IMR-90 (cell line): ENCODE measurements around the gene RNF217. TPM values are rescaled to one million over a fixed set of nuclear protein-coding genes. Genes with fewer than 3 reads are reported as not detected.

Experiments
- ATAC-seq: fragments of 200-7000 bp; cut with Tn5 transposase; 2 replicates; pipeline ENCODE4 v1.9.1; 2020; ENCODE audit warnings: low read depth, mild to moderate bottlenecking, moderate library complexity
- BruUV-seq: library from RNA; stranded (reverse); fragments of 400-500 nt; replicated peaks from 2 replicates; lab custom pipeline; 2021; lab: Mats Ljungman, UMichigan
- CTCF ChIA-PET: fragments of 300-600 bp; formaldehyde crosslinking; extraction: SDS; loops from one replicate; lab custom pipeline; 2021; ENCODE audit warnings: antibody characterized with exemption; lab: Yijun Ruan, JAX
- POLR2A ChIA-PET: fragments of 300-600 bp; sonication (Branson Sonifier 250); formaldehyde crosslinking; loops from one replicate; lab custom pipeline; 2022; ENCODE audit warnings: antibody characterized with exemption; ENCODE audit not compliant: unreplicated experiment; lab: Charles Lee
- DNase-seq: peaks from one replicate; pipeline ENCODE4 v3.0.0; 2013
- H2AFZ ChIP-seq: replicated peaks from 2 replicates; pipeline ENCODE3; 2013; ENCODE audit warnings: low read length, mild to moderate bottlenecking; ENCODE audit not compliant: poor library complexity
- H2AK5ac ChIP-seq: 2 replicates; pipeline ENCODE4 v1.6.1; 2013; ENCODE audit warnings: low read depth, low read length, inconsistent platforms
- H2AK9ac ChIP-seq: replicated peaks from 2 replicates; pipeline ENCODE3; 2013; ENCODE audit warnings: mild to moderate bottlenecking, low read depth, low read length, moderate library complexity; ENCODE audit not compliant: poor library complexity
- H2BK120ac ChIP-seq: 2 replicates; pipeline ENCODE4 v1.6.1; 2013; ENCODE audit warnings: low read depth, low read length, inconsistent platforms
- H2BK15ac ChIP-seq: 3 replicates; pipeline ENCODE4 v1.6.1; 2013; ENCODE audit warnings: low read depth, low read length, inconsistent platforms
- H2BK20ac ChIP-seq: 2 replicates; pipeline ENCODE4 v1.6.1; 2013; ENCODE audit warnings: low read depth, mild to moderate bottlenecking, inconsistent platforms, low read length, moderate library complexity
- H2BK5ac ChIP-seq: 2 replicates; pipeline ENCODE4 v1.6.1; 2013; ENCODE audit warnings: mild to moderate bottlenecking, low read depth, low read length, inconsistent platforms; ENCODE audit not compliant: poor library complexity, severe bottlenecking
- H3K14ac ChIP-seq: replicated peaks from 2 replicates; pipeline ENCODE4 v1.6.1; 2013; ENCODE audit warnings: low read depth, low read length, inconsistent platforms
- H3K18ac ChIP-seq: 2 replicates; pipeline ENCODE4 v1.6.1; 2013; ENCODE audit warnings: low read depth, low read length, control low read depth
- H3K23ac ChIP-seq: 2 replicates; pipeline ENCODE4 v1.6.1; 2013; ENCODE audit warnings: low read depth, low read length, inconsistent platforms
- H3K27ac ChIP-seq: 2 replicates; pipeline ENCODE4 v1.5.1; 2013; ENCODE audit warnings: mild to moderate bottlenecking, control low read depth, low read length; ENCODE audit not compliant: insufficient read depth
- H3K27me3 ChIP-seq: 2 replicates; pipeline ENCODE4 v1.6.1; 2013; ENCODE audit warnings: low read length; ENCODE audit not compliant: control insufficient read depth, insufficient read depth
- H3K36me3 ChIP-seq: 2 replicates; pipeline ENCODE4 v1.6.1; 2013; ENCODE audit warnings: low read length, mixed read lengths; ENCODE audit not compliant: control insufficient read depth, insufficient read depth
- H3K4ac ChIP-seq: 2 replicates; pipeline ENCODE4 v1.6.1; 2013; ENCODE audit warnings: low read depth, low read length, inconsistent platforms
- H3K4me1 ChIP-seq: 2 replicates; pipeline ENCODE4 v1.6.1; 2013; ENCODE audit warnings: low read length, mixed read lengths; ENCODE audit not compliant: control insufficient read depth, insufficient read depth
- H3K4me2 ChIP-seq: 2 replicates; pipeline ENCODE4 v1.6.1; 2013; ENCODE audit warnings: low read depth, mild to moderate bottlenecking, control low read depth, low read length, moderate library complexity
- H3K4me3 ChIP-seq: 2 replicates; pipeline ENCODE4 v1.5.1; 2013; ENCODE audit warnings: low read depth, mild to moderate bottlenecking, control low read depth, low read length, moderate library complexity; ENCODE audit not compliant: insufficient read depth
- H3K56ac ChIP-seq: 2 replicates; pipeline ENCODE4 v1.6.1; 2013; ENCODE audit warnings: low read length, inconsistent platforms; ENCODE audit not compliant: insufficient read depth; ENCODE audit errors: extremely low read depth
- H3K79me1 ChIP-seq, 2 experiments: 2 replicates each; pipeline ENCODE4 v1.6.1; 2013; ENCODE audit warnings: low read length in 2 of 2, inconsistent platforms in 1 of 2, low read depth in 1 of 2
- H3K9ac ChIP-seq: 2 replicates; pipeline ENCODE4 v1.6.1; 2013; ENCODE audit warnings: low read depth, low read length, control low read depth
- H3K9me1 ChIP-seq: 2 replicates; pipeline ENCODE4 v1.6.1; 2013; ENCODE audit warnings: low read length, inconsistent platforms; ENCODE audit not compliant: insufficient read depth
- H3K9me3 ChIP-seq: 2 replicates; pipeline ENCODE4 v1.6.1; 2013; ENCODE audit warnings: low read length; ENCODE audit not compliant: control insufficient read depth, insufficient read depth
- H4K20me1 ChIP-seq: 2 replicates; pipeline ENCODE4 v1.6.1; 2013; ENCODE audit warnings: low read length, inconsistent platforms; ENCODE audit not compliant: insufficient read depth
- H4K5ac ChIP-seq: 2 replicates; pipeline ENCODE4 v1.6.1; 2013; ENCODE audit warnings: mild to moderate bottlenecking, low read depth, low read length, control low read depth
- H4K8ac ChIP-seq, 2 experiments: 2 replicates each; pipeline ENCODE4 v1.6.1; 2013; ENCODE audit warnings: low read depth in 2 of 2, low read length in 2 of 2, control low read depth in 1 of 2, inconsistent platforms in 1 of 2
- H4K91ac ChIP-seq: 2 replicates; pipeline ENCODE4 v1.6.1; 2013; ENCODE audit warnings: low read depth, low read length, inconsistent platforms; ENCODE audit not compliant: insufficient read depth
- BHLHE40 ChIP-seq: fragments of 150-350 bp; IDR thresholded peaks from 2 replicates; pipeline ENCODE4 v1.6.1; 2016; ENCODE audit warnings: mild to moderate bottlenecking, low read depth, low read length
- CHD1 ChIP-seq: IDR thresholded peaks from 2 replicates; pipeline ENCODE4 v1.6.1; 2012; ENCODE audit warnings: low read depth, low read length, improper control_type of control experiment
- ELK1 ChIP-seq: fragments of 150-350 bp; IDR thresholded peaks from 2 replicates; pipeline ENCODE4 v1.6.1; 2016; ENCODE audit warnings: low read depth, mild to moderate bottlenecking, low read length, moderate library complexity, borderline replicate concordance
- FOS ChIP-seq: fragments of 150-350 bp; IDR thresholded peaks from 2 replicates; pipeline ENCODE4 v1.6.1; 2016; ENCODE audit warnings: low read depth, low read length
- MAFK ChIP-seq: IDR thresholded peaks from 2 replicates; pipeline ENCODE4 v1.6.1; 2012; ENCODE audit warnings: low read depth, low read length, improper control_type of control experiment
- MAZ ChIP-seq: IDR thresholded peaks from 2 replicates; pipeline ENCODE4 v1.6.1; 2012; ENCODE audit warnings: low read depth, mild to moderate bottlenecking, low read length, improper control_type of control experiment, moderate library complexity, borderline replicate concordance
- MXI1 ChIP-seq: IDR thresholded peaks from 2 replicates; pipeline ENCODE4 v1.6.1; 2012; ENCODE audit warnings: low read depth, mild to moderate bottlenecking, low read length, moderate library complexity, borderline replicate concordance
- NFE2L2 ChIP-seq: fragments of 150-350 bp; IDR thresholded peaks from 2 replicates; pipeline ENCODE4 v1.6.1; 2016; ENCODE audit warnings: low read depth, mild to moderate bottlenecking, low read length
- POLR2A ChIP-seq: IDR thresholded peaks from 2 replicates; pipeline ENCODE4 v1.6.1; 2012; ENCODE audit warnings: mild to moderate bottlenecking, low read depth, low read length
- RAD21 ChIP-seq: IDR thresholded peaks from 2 replicates; pipeline ENCODE4 v1.6.1; 2012; ENCODE audit warnings: low read length, improper control_type of control experiment
- RCOR1 ChIP-seq: IDR thresholded peaks from 2 replicates; pipeline ENCODE4 v1.6.1; 2012; ENCODE audit warnings: mild to moderate bottlenecking, low read length, improper control_type of control experiment; ENCODE audit not compliant: insufficient replicate concordance
- RFX5 ChIP-seq: IDR thresholded peaks from 2 replicates; pipeline ENCODE4 v1.8.0; 2012; ENCODE audit warnings: low read depth, mild to moderate bottlenecking, low read length, moderate library complexity
- SMC3 ChIP-seq: fragments of 150-350 bp; IDR thresholded peaks from 2 replicates; pipeline ENCODE4 v1.6.1; 2016; ENCODE audit warnings: low read depth, mild to moderate bottlenecking, antibody characterized with exemption, low read length, moderate library complexity
- USF2 ChIP-seq: fragments of 150-350 bp; IDR thresholded peaks from 2 replicates; pipeline ENCODE4 v1.6.1; 2017; ENCODE audit warnings: mild to moderate bottlenecking, antibody characterized with exemption, low read length, low read depth
- WGBS, 2 experiments: methylation state at CpG; one replicate each; pipeline versions ENCODE4 v1.1.5 to v1.1.7; 2013; ENCODE audit warnings: missing lambda C conversion rate in 2 of 2; ENCODE audit not compliant: insufficient read length in 1 of 2; ENCODE audit errors: extremely low coverage in 2 of 2; 5-methylcytosine and 5-hydroxymethylcytosine counted together
- dilution Hi-C: fragments of 300-500 bp; cut with HindIII; formaldehyde crosslinking; loops from one replicate; pipeline ENCODE4 v1.14.3; 2018; ENCODE audit warnings: low sequenced_read_pairs; ENCODE audit not compliant: unreplicated experiment
- in situ Hi-C: fragments of 300-500 bp; cut with MboI; formaldehyde crosslinking; loops from 3 replicates; pipeline ENCODE4 v1.14.3; 2019; ENCODE audit warnings: low sequenced_read_pairs, inconsistent platforms, mixed read lengths
- intact Hi-C: fragments of 100-400 bp; cut with micrococcal nuclease; formaldehyde crosslinking; loops from 2 replicates; pipeline ENCODE4 v1.10.0; 2022
- polyA plus RNA-seq, 3 experiments: library from polyadenylated mRNA; depleted of rRNA; stranded (reverse); fragments of >200 nt; gene quantifications; 2 replicates each; pipeline ENCODE4 v1.2.3, GENCODE V29; 2012; ENCODE audit warnings: low replicate concordance in 1 of 3
- total RNA-seq: library from RNA; depleted of rRNA; stranded (reverse); fragments of >200 nt; gene quantifications from 2 replicates; pipeline ENCODE4 v1.2.3, GENCODE V29; 2012
- TF ChIP-seq, protein P1 (sequence below): conservative IDR thresholded peaks from 2 replicates; pipeline ENCODE4 v1.5.1; 2012; ENCODE audit warnings: mild to moderate bottlenecking, low read depth, low read length, improper control_type of control experiment

Gene RNF217
- total and polyA plus RNA-seq, 2 of the 4 experiments (the other 2 are of a cell fraction): 11.7 to 20.4 TPM

DNA sequence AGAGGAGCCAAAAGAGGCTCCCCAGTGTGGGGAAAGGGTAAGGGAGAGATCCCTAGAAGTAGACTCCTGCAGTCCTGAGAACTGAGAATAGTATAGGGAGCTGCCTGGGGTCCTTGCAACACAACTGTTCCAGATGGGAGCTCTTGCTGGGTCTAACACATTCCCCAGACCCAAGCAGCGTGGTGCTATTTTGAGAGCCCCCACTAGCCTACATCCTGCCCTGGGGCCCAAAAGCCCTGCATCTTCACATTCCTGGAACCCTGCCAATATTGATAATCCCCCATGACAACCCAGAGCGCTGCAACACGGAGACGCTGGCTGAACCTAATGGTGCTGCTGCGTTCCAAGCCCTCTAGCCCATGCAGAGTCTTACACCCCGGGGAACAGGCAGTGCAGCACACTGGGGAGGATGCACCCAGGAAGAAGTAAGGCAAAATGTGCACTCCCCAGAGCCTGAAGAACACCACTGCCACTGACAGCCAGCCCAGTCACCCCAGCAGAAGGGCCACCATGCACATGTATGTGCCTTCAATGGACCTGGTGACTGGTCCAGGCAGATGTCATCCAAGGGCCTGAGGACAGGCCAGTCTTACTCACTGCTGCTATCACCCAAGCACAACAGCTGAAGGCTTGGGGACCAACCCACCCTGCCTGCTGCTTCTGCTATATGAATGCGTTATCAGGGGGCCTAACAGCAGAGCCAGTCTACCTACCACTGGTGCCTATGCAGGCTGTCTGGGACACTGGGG is 7.0 kb upstream of the RNF217 start:
- Histone ChIP-seq H2AFZ (peak overlapping the region; percentile 63), H3K14ac (no peak overlapping the region), H3K23ac (no peak overlapping the region), H3K18ac (no peak overlapping the region), H2AK5ac (no peak overlapping the region), H3K9ac (no peak overlapping the region), H3K9me3 (no peaks in the 10 kb centered on the region), H4K5ac (no peak overlapping the region), H3K9me1 (peaks cover 9% of the 10 kb centered on the region; the same call in 1 of the 2 replicates), H4K91ac (no peak overlapping the region), H3K79me1 (peaks cover 10 to 26% of the 10 kb centered on the region in 2 experiments; a peak in 3 of 4 replicates), H2BK5ac (no peak overlapping the region), H3K27ac (no peak overlapping the region), H3K56ac (no peak overlapping the region), H4K20me1 (peaks cover 18% of the 10 kb centered on the region), H2AK9ac (no peak overlapping the region), H3K4me3 (no peak overlapping the region), H3K27me3 (no peaks in the 10 kb centered on the region), H2BK15ac (no peak overlapping the region), H2BK20ac (no peak overlapping the region), H3K36me3 (no peaks in the 10 kb centered on the region), H3K4me2 (no peak overlapping the region), H2BK120ac (no peak overlapping the region), H3K4ac (no peak overlapping the region), H4K8ac (no peak overlapping the region), H3K4me1 (peaks cover 4% of the 10 kb centered on the region; the same call in 1 of the 2 replicates)
- ATAC-seq (peak; percentile 39), DNase-seq (no peak)
- 100% methylated on average over 1 of the region's 7 CpGs; no CpG with 5 or more reads in 1 of the 2 experiments for WGBS, 2 experiments
- ChIA-PET POLR2A (no interaction called here), CTCF (no interaction called here)
- BruUV-seq: no TSS peak
- dilution Hi-C loops: no loop called here
- intact Hi-C loops: no loop called here
- in situ Hi-C loops: loop anchor here (25.0 kb wide), 1 partner anchor 157 kb away; no protein-coding TSS in a partner anchor
- TF ChIP-seq CHD1 (no peak), MAFK (no peak), SMC3 (no peak), USF2 (no peak), ELK1 (no peak), RCOR1 (no peak), POLR2A (no peak), BHLHE40 (no peak), MAZ (no peak), MXI1 (no peak), NFE2L2 (no peak), RAD21 (no peak), RFX5 (no peak), FOS (no peak)
- TF ChIP-seq, protein P1, sequence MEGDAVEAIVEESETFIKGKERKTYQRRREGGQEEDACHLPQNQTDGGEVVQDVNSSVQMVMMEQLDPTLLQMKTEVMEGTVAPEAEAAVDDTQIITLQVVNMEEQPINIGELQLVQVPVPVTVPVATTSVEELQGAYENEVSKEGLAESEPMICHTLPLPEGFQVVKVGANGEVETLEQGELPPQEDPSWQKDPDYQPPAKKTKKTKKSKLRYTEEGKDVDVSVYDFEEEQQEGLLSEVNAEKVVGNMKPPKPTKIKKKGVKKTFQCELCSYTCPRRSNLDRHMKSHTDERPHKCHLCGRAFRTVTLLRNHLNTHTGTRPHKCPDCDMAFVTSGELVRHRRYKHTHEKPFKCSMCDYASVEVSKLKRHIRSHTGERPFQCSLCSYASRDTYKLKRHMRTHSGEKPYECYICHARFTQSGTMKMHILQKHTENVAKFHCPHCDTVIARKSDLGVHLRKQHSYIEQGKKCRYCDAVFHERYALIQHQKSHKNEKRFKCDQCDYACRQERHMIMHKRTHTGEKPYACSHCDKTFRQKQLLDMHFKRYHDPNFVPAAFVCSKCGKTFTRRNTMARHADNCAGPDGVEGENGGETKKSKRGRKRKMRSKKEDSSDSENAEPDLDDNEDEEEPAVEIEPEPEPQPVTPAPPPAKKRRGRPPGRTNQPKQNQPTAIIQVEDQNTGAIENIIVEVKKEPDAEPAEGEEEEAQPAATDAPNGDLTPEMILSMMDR: no peak
